BLaER1 treated with 17β-estradiol and CSF1 and Interleukin-3, amounts not matched to agents 10 nM and 100 nM (cell line): ENCODE data around the gene PPP2R5B.

Source experiments
- H3K27ac ChIP-seq, 11 experiments: shearing (Covaris generic); formaldehyde crosslinking; 2 replicates each; pipeline ENCODE4 v1.8.1; 2022
- H3K27me3 ChIP-seq, 11 experiments: shearing (Covaris generic); formaldehyde crosslinking; 2 replicates each; pipeline ENCODE4 v1.8.1; 2022
- H3K36me3 ChIP-seq, 11 experiments: shearing (Covaris generic); formaldehyde crosslinking; 2 replicates each; pipeline ENCODE4 v1.8.1; 2022
- H3K4me1 ChIP-seq, 10 experiments: shearing (Covaris generic); formaldehyde crosslinking; 2 replicates each; pipeline ENCODE4 v1.8.1; 2022
- H3K4me2 ChIP-seq, 11 experiments: shearing (Covaris generic); formaldehyde crosslinking; 2 replicates each; pipeline ENCODE4 v1.8.1; 2022
- H3K4me3 ChIP-seq, 10 experiments: shearing (Covaris generic); formaldehyde crosslinking; 2 replicates each; pipeline ENCODE4 v1.8.1; 2022
- H3K9ac ChIP-seq, 11 experiments: shearing (Covaris generic); formaldehyde crosslinking; 2 replicates each; pipeline ENCODE4 v1.8.1; 2022
- H3K9me3 ChIP-seq, 11 experiments: shearing (Covaris generic); formaldehyde crosslinking; replicated peaks in 1 of 11; 2 replicates each; pipeline ENCODE4 v1.8.1; 2022
- H4K20me1 ChIP-seq, 11 experiments: shearing (Covaris generic); formaldehyde crosslinking; 2 replicates each; pipeline ENCODE4 v1.8.1; 2022
- Cebpa-rat ChIP-seq, 11 experiments: shearing (Covaris generic); IDR thresholded peaks; 2 replicates each; pipeline ENCODE4 v1.8.1; 2022

PPP2R5B gene

GRCh38 chr11:64887234-64887756 is 37.2 kb upstream of the PPP2R5B start:
- Histone ChIP-seq H3K4me1 (peaks cover 65 to 96% (median 94%) of the 10 kb centered on the region in 10 experiments), H3K27me3 (no peaks in the 10 kb centered on the region), H3K9ac (peak overlapping the region in 8 of 11 experiments; percentile 51 to 79 (median 70); a peak in 6 of 22 replicates), H3K4me2 (peak overlapping the region; percentile 81 to 97 (median 87)), H4K20me1 (no peaks in the 10 kb centered on the region), H3K9me3 (no peaks in the 10 kb centered on the region), H3K36me3 (no peaks in the 10 kb centered on the region), H3K4me3 (no peak overlapping the region), H3K27ac (peak overlapping the region in 10 of 11 experiments; percentile 36 to 83 (median 68); a peak in 17 of 22 replicates)
- no peak for TF ChIP-seq Cebpa-rat (IDR thresholded peaks at IDR 0.05)

DNA sequence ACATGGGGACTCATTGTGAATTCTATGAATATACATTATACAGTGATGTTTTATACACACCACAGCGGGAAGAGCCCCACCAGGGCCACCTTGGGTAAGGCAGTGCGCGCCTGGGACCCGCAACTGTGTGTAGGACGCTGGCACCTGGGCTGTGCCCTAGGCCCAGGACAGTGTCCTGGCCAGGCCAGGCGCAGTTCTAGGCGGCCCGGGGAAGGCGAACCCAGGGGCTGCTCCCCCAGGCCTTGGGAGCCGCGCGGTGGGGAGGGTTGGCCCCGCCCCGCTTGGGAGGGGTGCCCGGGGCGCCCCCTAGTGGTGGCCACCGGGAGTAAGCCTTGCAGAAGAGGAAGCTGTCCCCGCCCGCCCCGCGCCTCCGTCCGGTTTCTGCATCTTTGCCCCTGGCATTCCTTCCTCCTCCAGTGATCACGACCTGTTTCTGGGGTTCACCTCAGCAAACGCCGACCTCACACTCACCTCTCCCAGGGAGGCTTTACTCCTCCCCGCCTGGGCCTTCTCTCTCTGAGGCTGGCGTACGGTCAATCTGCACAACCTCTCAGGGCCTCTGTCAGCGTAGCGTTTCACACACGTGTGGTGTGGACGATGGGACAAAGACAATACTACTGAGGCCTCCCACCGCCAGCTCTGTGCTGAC is 36.6 kb upstream of the PPP2R5B start:
- Histone ChIP-seq H3K27ac (peak overlapping the region in 10 of 11 experiments; percentile 36 to 83 (median 68); a peak in 18 of 22 replicates), H3K4me3 (peak overlapping the region in 5 of 10 experiments; percentile 5 to 46 (median 26); a peak in 7 of 20 replicates), H3K9ac (peak overlapping the region in 9 of 11 experiments; percentile 35 to 79 (median 69); a peak in 17 of 22 replicates), H3K4me2 (peak overlapping the region; percentile 81 to 97 (median 87)), H4K20me1 (no peaks in the 10 kb centered on the region; a peak in 1 of 22 replicates), H3K9me3 (no peaks in the 10 kb centered on the region), H3K36me3 (no peaks in the 10 kb centered on the region), H3K27me3 (no peaks in the 10 kb centered on the region), H3K4me1 (peaks cover 68 to 96% (median 95%) of the 10 kb centered on the region in 10 experiments)
- no peak for TF ChIP-seq Cebpa-rat (IDR thresholded peaks at IDR 0.05)

DNA sequence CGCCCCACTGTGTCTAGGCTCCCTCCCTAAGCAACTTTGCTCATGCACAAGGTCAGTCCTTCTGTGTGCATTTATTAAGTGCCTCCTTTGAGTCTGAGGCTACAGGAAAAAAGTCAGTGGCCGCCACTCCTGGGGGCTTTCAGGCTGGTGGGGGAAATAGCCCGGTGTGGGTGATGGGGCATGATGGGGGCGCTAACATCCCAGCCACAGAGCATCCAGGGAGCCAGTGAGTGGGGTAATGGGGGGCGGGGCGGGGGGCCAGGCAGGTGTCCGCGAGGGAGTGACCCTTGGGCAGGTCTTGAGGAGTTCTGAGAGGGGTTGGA is 36.1 kb upstream of the PPP2R5B start:
- no peaks in the 10 kb centered on the region for H3K36me3 ChIP-seq
- TF ChIP-seq Cebpa-rat (IDR thresholded peaks at IDR 0.05), result no peak
- H3K9me3 ChIP-seq, result no peaks in the 10 kb centered on the region
- peaks cover 68 to 96% (median 95%) of the 10 kb centered on the region in 10 experiments for H3K4me1 ChIP-seq
- H3K9ac ChIP-seq, result peak overlapping the region in 9 of 11 experiments; percentile 35 to 79 (median 69); a peak in 17 of 22 replicates
- H4K20me1 ChIP-seq, result no peaks in the 10 kb centered on the region; a peak in 1 of 22 replicates
- H3K4me2 ChIP-seq, result peak overlapping the region; percentile 81 to 97 (median 87)
- H3K4me3 ChIP-seq, result peak overlapping the region in 5 of 10 experiments; percentile 5 to 46 (median 26); a peak in 6 of 20 replicates
- H3K27me3 ChIP-seq, result no peaks in the 10 kb centered on the region
- H3K27ac ChIP-seq, result peak overlapping the region in 9 of 11 experiments; percentile 36 to 83 (median 68); a peak in 17 of 22 replicates

- Histone ChIP-seq H3K27me3 (no peaks in the 10 kb centered on the region), H3K4me2 (peak overlapping the region; percentile 81 to 97 (median 87)), H4K20me1 (no peaks in the 10 kb centered on the region; a peak in 1 of 22 replicates), H3K36me3 (no peaks in the 10 kb centered on the region), H3K4me1 (peaks cover 68 to 96% (median 95%) of the 10 kb centered on the region in 10 experiments), H3K4me3 (no peak overlapping the region), H3K27ac (peak overlapping the region in 7 of 11 experiments; percentile 1 to 83 (median 70); a peak in 10 of 22 replicates), H3K9ac (peak overlapping the region in 9 of 11 experiments; percentile 2 to 79 (median 51); a peak in 13 of 22 replicates), H3K9me3 (no peaks in the 10 kb centered on the region)
- no peak for TF ChIP-seq Cebpa-rat (IDR thresholded peaks at IDR 0.05)
Observed at GRCh38 chr11:64888729-64889511, 35.6 kb upstream of the PPP2R5B start.

DNA sequence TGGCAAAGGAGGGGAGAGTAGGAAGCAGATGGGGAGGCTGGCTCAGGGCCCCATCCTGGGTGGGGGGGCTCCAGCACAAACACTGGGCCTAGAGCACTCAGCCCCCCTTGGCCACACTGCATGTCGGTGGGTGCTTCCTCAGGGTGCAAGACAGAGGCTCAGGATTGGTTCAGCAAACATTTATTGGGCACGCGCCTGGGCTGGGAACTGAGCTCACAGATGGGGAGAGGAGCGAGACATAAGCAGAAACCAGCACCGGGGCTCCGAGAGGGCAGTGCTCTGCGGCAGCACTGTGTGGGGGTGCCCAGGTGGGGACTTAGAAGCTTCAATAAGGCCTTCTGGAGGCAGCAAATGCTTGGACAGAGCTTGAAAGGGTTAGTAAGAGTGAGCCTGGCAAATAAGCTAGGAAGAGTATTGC is 34.0 kb upstream of the PPP2R5B start:
- Histone ChIP-seq H3K27me3 (no peaks in the 10 kb centered on the region), H3K9ac (peak overlapping the region in 5 of 11 experiments; percentile 12 to 77 (median 25); a peak in 5 of 22 replicates), H3K4me2 (peak overlapping the region in 9 of 11 experiments; percentile 85 to 97 (median 92); a peak in 18 of 22 replicates), H3K36me3 (peaks cover 0 to 12% (median 7%) of the 10 kb centered on the region in 11 experiments; a peak in 12 of 22 replicates), H3K27ac (peak overlapping the region in 7 of 11 experiments; percentile 12 to 83 (median 74); a peak in 7 of 22 replicates), H3K9me3 (no peaks in the 10 kb centered on the region), H3K4me3 (no peak overlapping the region), H3K4me1 (peaks cover 63 to 93% (median 89%) of the 10 kb centered on the region in 10 experiments), H4K20me1 (peaks cover 0 to under 1% (median 0%) of the 10 kb centered on the region in 11 experiments; a peak in 3 of 22 replicates)
- no peak for TF ChIP-seq Cebpa-rat (IDR thresholded peaks at IDR 0.05)

- H3K27ac ChIP-seq, result peak overlapping the region in 8 of 11 experiments; percentile 68 to 83 (median 74); a peak in 12 of 22 replicates
- H3K4me2 ChIP-seq, result peak overlapping the region in 10 of 11 experiments; percentile 83 to 97 (median 92); a peak in 19 of 22 replicates
- peaks cover 6 to 20% (median 11%) of the 10 kb centered on the region in 11 experiments; a peak in 17 of 22 replicates for H3K36me3 ChIP-seq
- peaks cover 55 to 89% (median 82%) of the 10 kb centered on the region in 10 experiments for H3K4me1 ChIP-seq
- H3K4me3 ChIP-seq, result no peak overlapping the region
- H3K27me3 ChIP-seq, result no peaks in the 10 kb centered on the region
- no peak for TF ChIP-seq Cebpa-rat (IDR thresholded peaks at IDR 0.05)
- H4K20me1 ChIP-seq, result peaks cover 0 to 7% (median 0%) of the 10 kb centered on the region in 11 experiments; a peak in 3 of 22 replicates
- H3K9ac ChIP-seq, result peak overlapping the region in 7 of 11 experiments; percentile 59 to 77 (median 69); a peak in 12 of 22 replicates
- H3K9me3 ChIP-seq, result no peaks in the 10 kb centered on the region
Observed at GRCh38 chr11:64891215-64891848, 33.2 kb upstream of the PPP2R5B start.

DNA sequence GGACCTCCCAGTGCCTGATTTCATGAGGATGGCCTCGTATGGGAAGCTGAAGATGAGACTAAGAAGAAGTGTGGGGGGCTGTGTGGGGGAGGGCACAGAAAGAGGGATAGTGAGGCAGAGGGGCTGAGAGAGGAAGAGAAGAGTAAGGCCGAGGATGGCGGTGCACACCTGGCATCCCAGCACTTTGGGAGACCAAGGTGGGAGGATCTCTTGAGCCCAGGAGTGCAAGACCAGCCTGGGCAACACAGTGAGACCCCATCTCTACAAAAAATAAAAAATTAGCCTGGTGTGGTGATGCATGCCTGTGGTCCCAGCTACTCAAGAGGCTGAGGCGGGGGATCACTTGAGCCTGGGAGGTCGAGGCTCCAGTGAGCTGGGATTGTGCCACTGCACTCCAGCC is 32.6 kb upstream of the PPP2R5B start:
- peaks cover 52 to 94% (median 83%) of the 10 kb centered on the region in 10 experiments for H3K4me1 ChIP-seq
- peaks cover 7 to 25% (median 14%) of the 10 kb centered on the region in 11 experiments; a peak in 20 of 22 replicates for H3K36me3 ChIP-seq
- H3K27ac ChIP-seq, result peak overlapping the region in 8 of 11 experiments; percentile 68 to 83 (median 74); a peak in 16 of 22 replicates
- no peak overlapping the region for H3K4me3 ChIP-seq
- TF ChIP-seq Cebpa-rat (IDR thresholded peaks at IDR 0.05), result no peak
- H3K9ac ChIP-seq, result peak overlapping the region in 8 of 11 experiments; percentile 57 to 77 (median 68); a peak in 16 of 22 replicates
- no peaks in the 10 kb centered on the region for H3K27me3 ChIP-seq
- no peaks in the 10 kb centered on the region for H3K9me3 ChIP-seq
- H4K20me1 ChIP-seq, result peaks cover 0 to 7% (median 0%) of the 10 kb centered on the region in 11 experiments; a peak in 3 of 22 replicates
- H3K4me2 ChIP-seq, result peak overlapping the region; percentile 78 to 97 (median 91); a peak in 21 of 22 replicates
